ENCODE measurements around the gene CCL1. TPM values are rescaled to one million over a fixed set of nuclear protein-coding genes. Genes with fewer than 3 reads are reported as not detected.

CCL1 gene
- total RNA-seq: 8.4 and 9.5 TPM in 2 replicates

GRCh38 chr17:34363183-34363661 lies at the start of gene CCL1:
TSS of gene CCL1 (minus strand) at chr17:34363233. CDS start at chr17:34363161, 72 bp downstream.
- intact Hi-C loops (cut with micrococcal nuclease): no loop called here

GRCh38 chr17:34412534-34412933 lies 49.5 kb upstream of the CCL1 start:
- intact Hi-C loops (cut with micrococcal nuclease): no loop called here

GRCh38 chr17:34411646-34412421 lies 48.8 kb upstream of the CCL1 start:
- intact Hi-C loops (cut with micrococcal nuclease): no loop called here

GRCh38 chr17:34409352-34409751 lies 46.3 kb upstream of the CCL1 start:
- intact Hi-C loops (cut with micrococcal nuclease): no loop called here

GRCh38 chr17:34408439-34408838 lies 45.4 kb upstream of the CCL1 start:
- intact Hi-C loops (cut with micrococcal nuclease): no loop called here

- intact Hi-C loops (cut with micrococcal nuclease): no loop called here
Observed at GRCh38 chr17:34406226-34406625, 43.2 kb upstream of the CCL1 start.

GRCh38 chr17:34403006-34403405 lies 40.0 kb upstream of the CCL1 start:
- intact Hi-C loops (cut with micrococcal nuclease): no loop called here

GRCh38 chr17:34401165-34401564 lies 38.1 kb upstream of the CCL1 start:
- intact Hi-C loops (cut with micrococcal nuclease): no loop called here

- intact Hi-C loops (cut with micrococcal nuclease): no loop called here
Observed at GRCh38 chr17:34400301-34400931, 37.4 kb upstream of the CCL1 start.

GRCh38 chr17:34399725-34400124 lies 36.7 kb upstream of the CCL1 start:
- intact Hi-C loops (cut with micrococcal nuclease): no loop called here

- intact Hi-C loops (cut with micrococcal nuclease): no loop called here
Observed at GRCh38 chr17:34398990-34399389, 36.0 kb upstream of the CCL1 start.

- intact Hi-C loops (cut with micrococcal nuclease): no loop called here
Observed at GRCh38 chr17:34397265-34397664, 34.2 kb upstream of the CCL1 start.

- intact Hi-C loops (cut with micrococcal nuclease): no loop called here
Observed at GRCh38 chr17:34393401-34393800, 30.4 kb upstream of the CCL1 start.

- intact Hi-C loops (cut with micrococcal nuclease): no loop called here
Observed at GRCh38 chr17:34391241-34391640, 28.2 kb upstream of the CCL1 start.

GRCh38 chr17:34390649-34391048 lies 27.6 kb upstream of the CCL1 start:
- intact Hi-C loops (cut with micrococcal nuclease): no loop called here

GRCh38 chr17:34389126-34389750 lies 26.2 kb upstream of the CCL1 start:
- intact Hi-C loops (cut with micrococcal nuclease): no loop called here

- intact Hi-C loops (cut with micrococcal nuclease): no loop called here
Observed at GRCh38 chr17:34387566-34387965, 24.5 kb upstream of the CCL1 start.

GRCh38 chr17:34386697-34387550 lies 23.9 kb upstream of the CCL1 start:
- intact Hi-C loops (cut with micrococcal nuclease): no loop called here

GRCh38 chr17:34386343-34386696 lies 23.3 kb upstream of the CCL1 start:
- intact Hi-C loops (cut with micrococcal nuclease): no loop called here

- intact Hi-C loops (cut with micrococcal nuclease): no loop called here
Observed at GRCh38 chr17:34384822-34385605, 22.0 kb upstream of the CCL1 start.

- intact Hi-C loops (cut with micrococcal nuclease): no loop called here
Observed at GRCh38 chr17:34384271-34384670, 21.2 kb upstream of the CCL1 start.

Data from T-helper 2 cell treated with Interferon-gamma antibody and Interleukin-4, amounts not matched to agents 100 ng/mL and 5 ng/mL, for 36 hours (primary cell).